K562 (cell line): ENCODE results near the gene LRRC51. TPM values are rescaled to one million over a fixed set of nuclear protein-coding genes. Genes with fewer than 3 reads are reported as not detected.

Experiments used
- ATAC-seq: fragments of 200-7000 bp; cut with Tn5 transposase; 3 replicates; pipeline ENCODE4 v1.9.1; 2020; ENCODE audit warnings: moderate library complexity
- BruUV-seq: library from RNA; stranded (reverse); fragments of 400-500 nt; replicated peaks from 2 replicates; lab custom pipeline; 2021; lab: Mats Ljungman, UMichigan
- CTCF ChIA-PET: fragments of 300-600 bp; formaldehyde crosslinking; extraction: SDS; loops from one replicate; lab custom pipeline; 2021; ENCODE audit warnings: low intra/inter-chr PET ratio; lab: Yijun Ruan, JAX
- POLR2A ChIA-PET: fragments of 300-600, 350-650 bp; sonication (Branson Sonifier 250); formaldehyde crosslinking; extraction: SDS; loops from one replicate; lab custom pipeline; 2021; ENCODE audit warnings: antibody characterized with exemption, inconsistent platforms; lab: Yijun Ruan, JAX
- DNase-seq, 4 experiments: peaks; one replicate each; pipeline versions ENCODE4 v3.0.0 to v3.0.0-alpha.2; 2011 to 2018; ENCODE audit warnings: low spot score in 3 of 4, mixed read lengths in 3 of 4; ENCODE audit errors: extremely low read depth in 1 of 4
- FAIRE-seq: peaks from 2 replicates; lab custom pipeline; 2011; peaks lifted over from hg19 to GRCh38; lab: Jason Lieb, UNC
- H2AFZ ChIP-seq: 2 replicates; pipeline ENCODE4 v1.6.0; 2011; ENCODE audit warnings: low read depth, low read length, control low read depth, inconsistent platforms
- H3K27ac ChIP-seq: fragments of 200-600 bp; 3 replicates; pipeline ENCODE4 v1.8.0; 2011; ENCODE audit warnings: low read depth, mild to moderate bottlenecking, control low read depth, inconsistent platforms, low read length, moderate library complexity, mixed read lengths; ENCODE audit errors: extremely low read depth
- H3K27me3 ChIP-seq, 2 experiments: fragments of 300-600 bp in 1 of 2; 2 replicates in 1 of 2; 3 replicates in 1 of 2; pipeline versions ENCODE4 v1.6.0 to v1.8.0; 2011; ENCODE audit warnings: inconsistent platforms in 2 of 2, low read length in 2 of 2, mild to moderate bottlenecking in 1 of 2, mixed read lengths in 1 of 2, moderate library complexity in 1 of 2; ENCODE audit not compliant: control insufficient read depth in 2 of 2, insufficient read depth in 2 of 2
- H3K36me3 ChIP-seq: fragments of 300-600 bp; 3 replicates; pipeline ENCODE4 v1.8.0; 2011; ENCODE audit warnings: mild to moderate bottlenecking, low read length, inconsistent platforms; ENCODE audit not compliant: control insufficient read depth, insufficient read depth
- H3K4me1 ChIP-seq, 2 experiments: fragments of 200-600 bp in 1 of 2; replicated peaks in 1 of 2; 2 replicates in 1 of 2; 3 replicates in 1 of 2; pipeline versions ENCODE4 v1.5.1 to v1.8.0; 2011; ENCODE audit warnings: inconsistent platforms in 2 of 2, low read length in 2 of 2, mild to moderate bottlenecking in 1 of 2, mixed read lengths in 1 of 2, moderate library complexity in 1 of 2; ENCODE audit not compliant: control insufficient read depth in 2 of 2, insufficient read depth in 2 of 2
- H3K4me2 ChIP-seq: 2 replicates; pipeline ENCODE4 v1.6.1; 2011; ENCODE audit warnings: low read length, control low read depth, inconsistent platforms, mixed read lengths; ENCODE audit not compliant: insufficient read depth
- H3K4me3 ChIP-seq: fragments of 200-600 bp; sonication (generic), shearing (Covaris generic); 2 replicates; pipeline ENCODE4 v1.5.1; 2016; ENCODE audit warnings: control low read depth, inconsistent platforms
- H3K79me2 ChIP-seq: fragments of 200-600 bp; 3 replicates; pipeline ENCODE4 v1.8.0; 2011; ENCODE audit warnings: low read length, inconsistent platforms; ENCODE audit not compliant: control insufficient read depth, insufficient read depth
- H3K9ac ChIP-seq, 2 experiments: 2 replicates each; pipeline versions ENCODE4 v1.6.0 to v1.6.1; 2011; ENCODE audit warnings: low read depth in 2 of 2, low read length in 2 of 2, control low read depth in 1 of 2, inconsistent platforms in 1 of 2, mild to moderate bottlenecking in 1 of 2, mixed read lengths in 1 of 2; ENCODE audit not compliant: insufficient read depth in 1 of 2
- H3K9me1 ChIP-seq: one replicate; pipeline ENCODE4 v1.6.0; 2011; ENCODE audit warnings: inconsistent platforms, mild to moderate bottlenecking, low read length, moderate library complexity; ENCODE audit not compliant: control insufficient read depth, insufficient read depth
- H3K9me3 ChIP-seq: replicated peaks from 2 replicates; pipeline ENCODE4 v1.5.1; 2011; ENCODE audit warnings: low read depth, low read length, inconsistent platforms; ENCODE audit not compliant: control insufficient read depth, insufficient read depth
- H4K20me1 ChIP-seq: replicated peaks from 2 replicates; pipeline ENCODE4 v1.6.1; 2011; ENCODE audit warnings: low read length, inconsistent platforms, mixed read lengths; ENCODE audit not compliant: control insufficient read depth, insufficient read depth
- BHLHE40 ChIP-seq: IDR thresholded peaks from 2 replicates; pipeline ENCODE4 v1.6.1; 2011; ENCODE audit warnings: low read length, improper control_type of control experiment
- CC2D1A ChIP-seq: fragments of 450-650 bp; IDR thresholded peaks from 2 replicates; pipeline ENCODE4 v1.6.1; 2017; ENCODE audit warnings: mild to moderate bottlenecking
- CHCHD3 ChIP-seq: fragments of 250-450 bp; sonication (Bioruptor Pico); IDR thresholded peaks from 2 replicates; pipeline ENCODE4 v2.1.2; 2022; ENCODE audit warnings: mild to moderate bottlenecking
- GABPB1 ChIP-seq: sonication (generic); formaldehyde crosslinking; IDR thresholded peaks from 2 replicates; pipeline ENCODE4 v1.8.0; 2022; ENCODE audit warnings: mild to moderate bottlenecking, missing genetic modification reagents
- NFIX ChIP-seq: fragments of 250-450 bp; sonication (Bioruptor Pico); IDR thresholded peaks from 2 replicates; pipeline ENCODE4 v1.4.0; 2020; ENCODE audit warnings: low read depth, mild to moderate bottlenecking, moderate library complexity
- SRSF3 ChIP-seq: fragments of 200-400 bp; formaldehyde crosslinking; IDR thresholded peaks from 2 replicates; pipeline ENCODE4 v1.6.1; 2016; ENCODE audit warnings: mild to moderate bottlenecking, low read length, moderate library complexity; ENCODE audit not compliant: insufficient read depth
- U2AF1 ChIP-seq: fragments of 200-400 bp; formaldehyde crosslinking; optimal IDR thresholded peaks from 2 replicates; pipeline ENCODE3; 2017; ENCODE audit warnings: mild to moderate bottlenecking, low read depth, low read length, moderate library complexity
- YBX1 ChIP-seq: fragments of 450-650 bp; IDR thresholded peaks from 2 replicates; pipeline ENCODE4 v1.7.1; 2016; ENCODE audit warnings: mild to moderate bottlenecking
- ZNF354B ChIP-seq: fragments of 250-450 bp; sonication (Bioruptor Pico); IDR thresholded peaks from 2 replicates; pipeline ENCODE4 v1.4.0; 2020
- WGBS: fragments of 100-300 bp; shearing (Covaris generic); methylation state at CpG from one replicate; pipeline ENCODE4 v1.1.6; 2016; ENCODE audit warnings: low coverage, mixed read lengths; ENCODE audit not compliant: insufficient coverage; ENCODE audit errors: missing lambda C conversion rate; 5-methylcytosine and 5-hydroxymethylcytosine counted together
- in situ Hi-C: fragments of 300-500 bp; cut with MboI; formaldehyde crosslinking; loops from 4 replicates; pipeline ENCODE4 v1.15.0; 2018; ENCODE audit warnings: inconsistent platforms, mixed read lengths
- intact Hi-C: fragments of 100-400 bp; cut with micrococcal nuclease; formaldehyde crosslinking; loops from 2 replicates; pipeline ENCODE4 v1.14.2; 2022
- polyA plus RNA-seq, 8 experiments: library from polyadenylated mRNA; depleted of rRNA in 4 of 8; stranded (reverse) in 5 of 8; unstranded in 3 of 8; fragments of >200 nt; fragmentation: Nextera tagmentation in 2 of 8; fragmentation: Illumina TruSeq in 1 of 8; extraction: Ambion mirVana in 2 of 8; extraction: Trizol in 1 of 8; gene quantifications; 2 replicates each; pipeline versions ENCODE4 v1.2.1 to v1.2.3, GENCODE V29; 2011 to 2014; ENCODE audit warnings: inconsistent platforms in 1 of 8, missing spikeins in 1 of 8
- total RNA-seq, 7 experiments: library from RNA; depleted of rRNA in 6 of 7; stranded (reverse); fragments of >200 nt in 6 of 7; fragmentation: Illumina TruSeq in 2 of 7; extraction: Trizol in 2 of 7; gene quantifications; 2 replicates each; pipeline versions ENCODE4 v1.2.1 to v1.2.3, GENCODE V29; 2011 to 2021; ENCODE audit warnings: low replicate concordance in 1 of 7
- TF ChIP-seq, protein P1 (sequence below): sonication (generic); formaldehyde crosslinking; IDR thresholded peaks from 2 replicates; pipeline ENCODE4 v1.9.0; 2022; ENCODE audit warnings: mild to moderate bottlenecking, missing genetic modification reagents
- TF ChIP-seq, protein P2 (sequence below): sonication (generic); formaldehyde crosslinking; IDR thresholded peaks from 2 replicates; pipeline ENCODE4 v1.8.0; 2022; ENCODE audit warnings: missing genetic modification reagents, mild to moderate bottlenecking, borderline replicate concordance

The LRRC51 gene
- total and polyA plus RNA-seq, 9 of the 15 experiments (the other 6 are each of a cell fraction or from before 2014, with no cell fraction given), result 4.7 to 10.6 (median 5.6) TPM

DNA sequence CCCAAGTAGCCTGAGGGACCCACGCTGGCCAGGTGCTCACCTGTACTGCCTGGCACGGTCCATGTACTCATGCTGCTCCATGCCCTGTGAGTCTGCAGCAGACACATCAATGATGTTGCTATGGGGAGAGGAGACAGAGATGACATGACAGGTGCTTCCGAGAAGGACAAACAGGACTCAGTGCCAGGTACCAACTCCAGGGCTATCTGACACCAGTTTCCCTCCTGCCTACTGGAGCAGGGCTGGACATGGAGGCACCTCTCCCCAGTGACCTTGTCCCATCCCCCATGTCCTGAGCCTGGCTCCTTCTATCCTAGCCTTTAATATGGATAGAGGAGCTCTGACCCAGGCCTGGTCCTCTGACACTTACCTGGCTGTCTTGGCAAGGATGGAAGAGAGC, 18.1 kb downstream of the LRRC51 start:
- no peak for ATAC-seq
- TF ChIP-seq, protein P1, sequence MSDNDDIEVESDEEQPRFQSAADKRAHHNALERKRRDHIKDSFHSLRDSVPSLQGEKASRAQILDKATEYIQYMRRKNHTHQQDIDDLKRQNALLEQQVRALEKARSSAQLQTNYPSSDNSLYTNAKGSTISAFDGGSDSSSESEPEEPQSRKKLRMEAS (CRISPR knock-in tag), result 0 out of 2 replicates have a peak, but pooled peaks have one; percentile 9
- TF ChIP-seq NFIX (CRISPR knock-in tag) (no peak), CHCHD3 (no peak)
- Histone ChIP-seq H3K4me2 (no peak overlapping the region), H4K20me1 (no peaks in the 10 kb centered on the region), H3K4me1 (peaks cover 10 to 32% of the 10 kb centered on the region in 2 experiments; a peak in 4 of 5 replicates), H3K9ac (peak overlapping the region in 1 of 2 experiments; percentile 46; a peak in 2 of 4 replicates), H3K79me2 (peaks cover 42% of the 10 kb centered on the region), H2AFZ (no peak overlapping the region), H3K27me3 (no peaks in the 10 kb centered on the region), H3K27ac (no peak overlapping the region), H3K9me3 (no peaks in the 10 kb centered on the region), H3K9me1 (no peaks in the 10 kb centered on the region), H3K36me3 (peaks cover 72% of the 10 kb centered on the region), H3K4me3 (no peak overlapping the region)
- CTCF ChIA-PET, result no interaction called here
- WGBS, result 94% methylated on average over 3 of the region's 3 CpGs
- no TSS peak for BruUV-seq
- no peak for FAIRE-seq
- in situ Hi-C loops, result no loop called here
- intact Hi-C loops, result no loop called here
- no peak for DNase-seq
- POLR2A ChIA-PET, result interaction anchor here (0.6 to 1.7 kb wide), 5 partner anchors 8 to 140 kb away, joined by 3 to 9 read pairs (median 3); no protein-coding TSS in a partner anchor

DNA sequence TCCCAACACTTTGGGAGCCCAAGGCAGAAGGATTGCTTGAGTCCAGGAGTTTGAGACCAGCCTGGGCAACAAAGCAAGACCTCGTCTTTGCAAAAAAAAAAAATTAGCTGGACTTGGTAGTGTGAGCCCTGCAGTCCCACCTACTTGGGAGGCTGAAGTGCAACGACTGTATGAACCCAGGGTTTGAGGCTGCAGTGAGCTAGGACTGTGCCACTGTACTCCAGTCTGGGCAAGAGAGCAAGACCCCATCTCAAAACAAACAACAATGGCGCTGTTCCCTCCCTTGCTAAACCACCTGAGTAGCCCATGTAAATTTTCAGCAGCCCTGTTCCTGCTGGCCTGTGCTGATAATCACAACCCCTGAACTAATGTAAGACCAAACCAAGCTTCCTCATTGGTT, 19.4 kb downstream of the LRRC51 start:
- H2AFZ ChIP-seq, result no peak overlapping the region
- ChIA-PET CTCF (no interaction called here), POLR2A (interaction anchor here (0.5 to 3.4 kb wide), 12 partner anchors 7 to 391 kb away, joined by 3 to 21 read pairs (median 6); partner anchors contain the start of gene ANAPC15)
- no peaks in the 10 kb centered on the region for H3K9me3 ChIP-seq
- intact Hi-C loops (loop anchor here (5.0 kb wide), 1 partner anchor 332 kb away; the partner anchor contains the start of gene CLPB), in situ Hi-C loops (no loop called here)
- FAIRE-seq (no peak), ATAC-seq (no peak), DNase-seq (peak in 1 of 4 experiments; percentile 40)
- H3K4me3 ChIP-seq, result no peak overlapping the region
- no peaks in the 10 kb centered on the region for H3K9me1 ChIP-seq
- H3K9ac ChIP-seq, result peak overlapping the region in 1 of 2 experiments; percentile 96; a peak in 3 of 4 replicates
- peaks cover 43% of the 10 kb centered on the region for H3K79me2 ChIP-seq
- no peaks in the 10 kb centered on the region for H3K27me3 ChIP-seq
- peak overlapping the region; percentile 95 for H3K27ac ChIP-seq
- 52% methylated on average over 3 of the region's 3 CpGs for WGBS
- H3K4me1 ChIP-seq, result peaks cover 10 to 39% of the 10 kb centered on the region in 2 experiments; a peak in 4 of 5 replicates
- H3K36me3 ChIP-seq, result peaks cover 63% of the 10 kb centered on the region
- BruUV-seq, result no TSS peak
- H3K4me2 ChIP-seq, result no peak overlapping the region; the same call in 1 of the 2 replicates
- H4K20me1 ChIP-seq, result no peaks in the 10 kb centered on the region
- TF ChIP-seq ZNF354B (CRISPR knock-in tag), result no peak
- TF ChIP-seq YBX1, result no peak
- no peak for TF ChIP-seq CC2D1A
- no peak for TF ChIP-seq BHLHE40
- no peak for TF ChIP-seq SRSF3
- TF ChIP-seq GABPB1, result 0 out of 2 replicates have a peak, but pooled peaks have one; percentile 44
- TF ChIP-seq U2AF1, result no peak
- TF ChIP-seq, protein P2, sequence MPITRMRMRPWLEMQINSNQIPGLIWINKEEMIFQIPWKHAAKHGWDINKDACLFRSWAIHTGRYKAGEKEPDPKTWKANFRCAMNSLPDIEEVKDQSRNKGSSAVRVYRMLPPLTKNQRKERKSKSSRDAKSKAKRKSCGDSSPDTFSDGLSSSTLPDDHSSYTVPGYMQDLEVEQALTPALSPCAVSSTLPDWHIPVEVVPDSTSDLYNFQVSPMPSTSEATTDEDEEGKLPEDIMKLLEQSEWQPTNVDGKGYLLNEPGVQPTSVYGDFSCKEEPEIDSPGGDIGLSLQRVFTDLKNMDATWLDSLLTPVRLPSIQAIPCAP (CRISPR knock-in tag), result no peak
